IMR-90 (cell line): ENCODE results near the gene SLAMF1. TPM values are rescaled to one million over a fixed set of nuclear protein-coding genes. Genes with fewer than 3 reads are reported as not detected.
"Not testable (repeated sequence)": the region's sequence is repeated elsewhere in the genome, so short reads cannot be mapped to it uniquely, and the experiment has no call there.

Experiments
- ATAC-seq: fragments of 200-7000 bp; cut with Tn5 transposase; 2 replicates; pipeline ENCODE4 v1.9.1; 2020; ENCODE audit warnings: low read depth, mild to moderate bottlenecking, moderate library complexity
- BruUV-seq: library from RNA; stranded (reverse); fragments of 400-500 nt; replicated peaks from 2 replicates; lab custom pipeline; 2021; lab: Mats Ljungman, UMichigan
- CTCF ChIA-PET: fragments of 300-600 bp; formaldehyde crosslinking; extraction: SDS; loops from one replicate; lab custom pipeline; 2021; ENCODE audit warnings: antibody characterized with exemption; lab: Yijun Ruan, JAX
- POLR2A ChIA-PET: fragments of 300-600 bp; sonication (Branson Sonifier 250); formaldehyde crosslinking; loops from one replicate; lab custom pipeline; 2022; ENCODE audit warnings: antibody characterized with exemption; ENCODE audit not compliant: unreplicated experiment; lab: Charles Lee
- DNase-seq: peaks from one replicate; pipeline ENCODE4 v3.0.0; 2013
- H2AFZ ChIP-seq: replicated peaks from 2 replicates; pipeline ENCODE3; 2013; ENCODE audit warnings: low read length, mild to moderate bottlenecking; ENCODE audit not compliant: poor library complexity
- H2AK5ac ChIP-seq: 2 replicates; pipeline ENCODE4 v1.6.1; 2013; ENCODE audit warnings: low read depth, low read length, inconsistent platforms
- H2AK9ac ChIP-seq: replicated peaks from 2 replicates; pipeline ENCODE3; 2013; ENCODE audit warnings: mild to moderate bottlenecking, low read depth, low read length, moderate library complexity; ENCODE audit not compliant: poor library complexity
- H2BK120ac ChIP-seq: 2 replicates; pipeline ENCODE4 v1.6.1; 2013; ENCODE audit warnings: low read depth, low read length, inconsistent platforms
- H2BK15ac ChIP-seq: 3 replicates; pipeline ENCODE4 v1.6.1; 2013; ENCODE audit warnings: low read depth, low read length, inconsistent platforms
- H2BK20ac ChIP-seq: 2 replicates; pipeline ENCODE4 v1.6.1; 2013; ENCODE audit warnings: low read depth, mild to moderate bottlenecking, inconsistent platforms, low read length, moderate library complexity
- H2BK5ac ChIP-seq: 2 replicates; pipeline ENCODE4 v1.6.1; 2013; ENCODE audit warnings: mild to moderate bottlenecking, low read depth, low read length, inconsistent platforms; ENCODE audit not compliant: poor library complexity, severe bottlenecking
- H3K14ac ChIP-seq: replicated peaks from 2 replicates; pipeline ENCODE4 v1.6.1; 2013; ENCODE audit warnings: low read depth, low read length, inconsistent platforms
- H3K18ac ChIP-seq: 2 replicates; pipeline ENCODE4 v1.6.1; 2013; ENCODE audit warnings: low read depth, low read length, control low read depth
- H3K23ac ChIP-seq: 2 replicates; pipeline ENCODE4 v1.6.1; 2013; ENCODE audit warnings: low read depth, low read length, inconsistent platforms
- H3K27ac ChIP-seq: 2 replicates; pipeline ENCODE4 v1.5.1; 2013; ENCODE audit warnings: mild to moderate bottlenecking, control low read depth, low read length; ENCODE audit not compliant: insufficient read depth
- H3K27me3 ChIP-seq: 2 replicates; pipeline ENCODE4 v1.6.1; 2013; ENCODE audit warnings: low read length; ENCODE audit not compliant: control insufficient read depth, insufficient read depth
- H3K36me3 ChIP-seq: 2 replicates; pipeline ENCODE4 v1.6.1; 2013; ENCODE audit warnings: low read length, mixed read lengths; ENCODE audit not compliant: control insufficient read depth, insufficient read depth
- H3K4ac ChIP-seq: 2 replicates; pipeline ENCODE4 v1.6.1; 2013; ENCODE audit warnings: low read depth, low read length, inconsistent platforms
- H3K4me1 ChIP-seq: 2 replicates; pipeline ENCODE4 v1.6.1; 2013; ENCODE audit warnings: low read length, mixed read lengths; ENCODE audit not compliant: control insufficient read depth, insufficient read depth
- H3K4me2 ChIP-seq: 2 replicates; pipeline ENCODE4 v1.6.1; 2013; ENCODE audit warnings: low read depth, mild to moderate bottlenecking, control low read depth, low read length, moderate library complexity
- H3K4me3 ChIP-seq: 2 replicates; pipeline ENCODE4 v1.5.1; 2013; ENCODE audit warnings: low read depth, mild to moderate bottlenecking, control low read depth, low read length, moderate library complexity; ENCODE audit not compliant: insufficient read depth
- H3K56ac ChIP-seq: 2 replicates; pipeline ENCODE4 v1.6.1; 2013; ENCODE audit warnings: low read length, inconsistent platforms; ENCODE audit not compliant: insufficient read depth; ENCODE audit errors: extremely low read depth
- H3K79me1 ChIP-seq, 2 experiments: 2 replicates each; pipeline ENCODE4 v1.6.1; 2013; ENCODE audit warnings: low read length in 2 of 2, inconsistent platforms in 1 of 2, low read depth in 1 of 2
- H3K9ac ChIP-seq: 2 replicates; pipeline ENCODE4 v1.6.1; 2013; ENCODE audit warnings: low read depth, low read length, control low read depth
- H3K9me1 ChIP-seq: 2 replicates; pipeline ENCODE4 v1.6.1; 2013; ENCODE audit warnings: low read length, inconsistent platforms; ENCODE audit not compliant: insufficient read depth
- H3K9me3 ChIP-seq: 2 replicates; pipeline ENCODE4 v1.6.1; 2013; ENCODE audit warnings: low read length; ENCODE audit not compliant: control insufficient read depth, insufficient read depth
- H4K20me1 ChIP-seq: 2 replicates; pipeline ENCODE4 v1.6.1; 2013; ENCODE audit warnings: low read length, inconsistent platforms; ENCODE audit not compliant: insufficient read depth
- H4K5ac ChIP-seq: 2 replicates; pipeline ENCODE4 v1.6.1; 2013; ENCODE audit warnings: mild to moderate bottlenecking, low read depth, low read length, control low read depth
- H4K8ac ChIP-seq, 2 experiments: 2 replicates each; pipeline ENCODE4 v1.6.1; 2013; ENCODE audit warnings: low read depth in 2 of 2, low read length in 2 of 2, control low read depth in 1 of 2, inconsistent platforms in 1 of 2
- H4K91ac ChIP-seq: 2 replicates; pipeline ENCODE4 v1.6.1; 2013; ENCODE audit warnings: low read depth, low read length, inconsistent platforms; ENCODE audit not compliant: insufficient read depth
- WGBS, 2 experiments: methylation state at CpG; one replicate each; pipeline versions ENCODE4 v1.1.5 to v1.1.7; 2013; ENCODE audit warnings: missing lambda C conversion rate in 2 of 2; ENCODE audit not compliant: insufficient read length in 1 of 2; ENCODE audit errors: extremely low coverage in 2 of 2; 5-methylcytosine and 5-hydroxymethylcytosine counted together
- dilution Hi-C: fragments of 300-500 bp; cut with HindIII; formaldehyde crosslinking; loops from one replicate; pipeline ENCODE4 v1.14.3; 2018; ENCODE audit warnings: low sequenced_read_pairs; ENCODE audit not compliant: unreplicated experiment
- in situ Hi-C: fragments of 300-500 bp; cut with MboI; formaldehyde crosslinking; loops from 3 replicates; pipeline ENCODE4 v1.14.3; 2019; ENCODE audit warnings: low sequenced_read_pairs, inconsistent platforms, mixed read lengths
- intact Hi-C: fragments of 100-400 bp; cut with micrococcal nuclease; formaldehyde crosslinking; loops from 2 replicates; pipeline ENCODE4 v1.10.0; 2022
- polyA plus RNA-seq, 3 experiments: library from polyadenylated mRNA; depleted of rRNA; stranded (reverse); fragments of >200 nt; gene quantifications; 2 replicates each; pipeline ENCODE4 v1.2.3, GENCODE V29; 2012; ENCODE audit warnings: low replicate concordance in 1 of 3
- total RNA-seq: library from RNA; depleted of rRNA; stranded (reverse); fragments of >200 nt; gene quantifications from 2 replicates; pipeline ENCODE4 v1.2.3, GENCODE V29; 2012

The SLAMF1 gene
- total and polyA plus RNA-seq, 2 of the 4 experiments (the other 2 are of a cell fraction), result not detected

GRCh38 chr1:160559437-160559836, 87.4 kb downstream of the SLAMF1 start:
- in situ Hi-C loops, H3K9me3 ChIP-seq, H4K91ac ChIP-seq, CTCF ChIA-PET, H4K8ac ChIP-seq, H3K4ac ChIP-seq, H3K27me3 ChIP-seq, H3K14ac ChIP-seq, H3K56ac ChIP-seq, H2BK15ac ChIP-seq, BruUV-seq, H2BK20ac ChIP-seq, H2AK9ac ChIP-seq, H4K5ac ChIP-seq, H3K4me1 ChIP-seq, H3K79me1 ChIP-seq, DNase-seq, H3K9me1 ChIP-seq, H2AK5ac ChIP-seq, POLR2A ChIA-PET, H2AFZ ChIP-seq, intact Hi-C loops, H3K23ac ChIP-seq, H2BK120ac ChIP-seq, H3K27ac ChIP-seq, ATAC-seq, H3K4me2 ChIP-seq, H3K18ac ChIP-seq, H3K4me3 ChIP-seq, H3K9ac ChIP-seq, dilution Hi-C loops, H4K20me1 ChIP-seq, H3K36me3 ChIP-seq, H2BK5ac ChIP-seq: not testable (repeated sequence)
- WGBS, 2 experiments, result no CpG with 5 or more reads among the region's 3 CpGs
